H1 (cell line): ENCODE measurements around the gene CTSV. TPM values are rescaled to one million over a fixed set of nuclear protein-coding genes. Genes with fewer than 3 reads are reported as not detected.
"Not testable (repeated sequence)": the region's sequence is repeated elsewhere in the genome, so short reads cannot be mapped to it uniquely, and the experiment has no call there.

Experiments used
- CTCF ChIA-PET: fragments of 300-600 bp; sonication (Branson Sonifier 250); formaldehyde crosslinking; loops from one replicate; lab custom pipeline; 2021; ENCODE audit not compliant: partially characterized antibody; lab: Charles Lee
- POLR2A ChIA-PET: fragments of 300-600 bp; sonication (Branson Sonifier 250); formaldehyde crosslinking; loops from one replicate; lab custom pipeline; 2021; ENCODE audit warnings: inconsistent platforms; ENCODE audit not compliant: partially characterized antibody; lab: Charles Lee
- DNase-seq, 2 experiments: peaks; one replicate each; pipeline versions ENCODE4 v3.0.0 to v3.0.0-alpha.2; 2010 to 2022; ENCODE audit warnings: low spot score in 2 of 2, low read depth in 1 of 2, mixed read lengths in 1 of 2
- FAIRE-seq: peaks from 2 replicates; lab custom pipeline; 2011; peaks lifted over from hg19 to GRCh38; lab: Jason Lieb, UNC
- H2AFZ ChIP-seq: 2 replicates; pipeline ENCODE4 v1.8.1; 2012; ENCODE audit warnings: low read length, inconsistent platforms
- H2AK5ac ChIP-seq: 2 replicates; pipeline ENCODE4 v1.6.1; 2013; ENCODE audit warnings: low read depth, low read length
- H2BK120ac ChIP-seq: replicated peaks from 2 replicates; pipeline ENCODE3; 2013; ENCODE audit warnings: low read depth, low read length, inconsistent platforms
- H2BK12ac ChIP-seq: 2 replicates; pipeline ENCODE4 v1.6.1; 2013; ENCODE audit warnings: low read depth, low read length
- H2BK15ac ChIP-seq: 2 replicates; pipeline ENCODE4 v1.6.1; 2013; ENCODE audit warnings: low read length
- H2BK20ac ChIP-seq: 2 replicates; pipeline ENCODE4 v1.6.1; 2013; ENCODE audit warnings: low read length
- H2BK5ac ChIP-seq: 2 replicates; pipeline ENCODE4 v1.6.1; 2013; ENCODE audit warnings: low read depth, low read length
- H3K14ac ChIP-seq: 2 replicates; pipeline ENCODE4 v1.6.1; 2013; ENCODE audit warnings: inconsistent platforms; ENCODE audit not compliant: insufficient read length
- H3K18ac ChIP-seq: 2 replicates; pipeline ENCODE4 v1.6.1; 2013; ENCODE audit warnings: low read length; ENCODE audit errors: extremely low read depth
- H3K23ac ChIP-seq: 2 replicates; pipeline ENCODE4 v1.6.1; 2013; ENCODE audit warnings: inconsistent platforms; ENCODE audit not compliant: insufficient read length
- H3K23me2 ChIP-seq: 2 replicates; pipeline ENCODE4 v1.6.1; 2013; ENCODE audit warnings: low read depth, low read length
- H3K27ac ChIP-seq: 2 replicates; pipeline ENCODE4 v1.6.1; 2011; ENCODE audit warnings: low read depth, low read length, inconsistent platforms
- H3K27me3 ChIP-seq, 4 experiments: replicated peaks in 1 of 4; 1 replicate in 1 of 4; 2 replicates in 3 of 4; pipeline versions ENCODE4 v1.6.1 to v1.8.1; 2011 to 2013; ENCODE audit warnings: low read length in 3 of 4, mild to moderate bottlenecking in 3 of 4, inconsistent platforms in 2 of 4, mixed read lengths in 2 of 4, moderate library complexity in 1 of 4; ENCODE audit not compliant: control insufficient read depth in 3 of 4, insufficient read depth in 3 of 4; ENCODE audit errors: extremely low read depth in 1 of 4
- H3K36me3 ChIP-seq, 4 experiments: 2 replicates each; pipeline versions ENCODE4 v1.6.1 to v1.8.1; 2011 to 2013; ENCODE audit warnings: mild to moderate bottlenecking in 4 of 4, low read length in 3 of 4, moderate library complexity in 2 of 4, control low read depth in 1 of 4, inconsistent platforms in 1 of 4; ENCODE audit not compliant: insufficient read depth in 4 of 4, control insufficient read depth in 2 of 4
- H3K4ac ChIP-seq: replicated peaks from 2 replicates; pipeline ENCODE3; 2013; ENCODE audit warnings: low read length, low read depth, mixed read lengths, inconsistent platforms; ENCODE audit not compliant: insufficient read length
- H3K4me1 ChIP-seq, 4 experiments: replicated peaks in 1 of 4; 1 replicate in 1 of 4; 2 replicates in 3 of 4; pipeline versions ENCODE4 v1.6.1 to v1.8.1; 2011 to 2013; ENCODE audit warnings: low read length in 3 of 4, inconsistent platforms in 2 of 4, mixed read lengths in 1 of 4; ENCODE audit not compliant: insufficient read depth in 4 of 4, control insufficient read depth in 3 of 4
- H3K4me2 ChIP-seq, 2 experiments: 2 replicates each; pipeline versions ENCODE4 v1.6.1 to v1.8.1; 2011 to 2013; ENCODE audit warnings: low read depth in 2 of 2, low read length in 2 of 2, control low read depth in 1 of 2, inconsistent platforms in 1 of 2, mild to moderate bottlenecking in 1 of 2; ENCODE audit not compliant: insufficient read depth in 1 of 2
- H3K4me3 ChIP-seq, 4 experiments: fragments of 200-600, 300-600 bp in 1 of 4; sonication (generic), shearing (Covaris generic), sonication (Bioruptor Twin) in 1 of 4; 2 replicates each; pipeline versions ENCODE4 v1.5.1 to v1.8.1; 2011 to 2016; ENCODE audit warnings: low read length in 4 of 4, low read depth in 3 of 4, control low read depth in 2 of 4, inconsistent platforms in 2 of 4, mild to moderate bottlenecking in 2 of 4, mixed read lengths in 1 of 4, moderate library complexity in 1 of 4; ENCODE audit not compliant: insufficient read depth in 2 of 4; ENCODE audit errors: extremely low read depth in 1 of 4
- H3K56ac ChIP-seq: replicated peaks from 2 replicates; pipeline ENCODE3; 2013; ENCODE audit warnings: low read depth, mild to moderate bottlenecking, mixed read lengths, low read length, inconsistent platforms; ENCODE audit not compliant: insufficient read length
- H3K79me1 ChIP-seq: 2 replicates; pipeline ENCODE4 v1.6.1; 2013; ENCODE audit warnings: low read depth, low read length, control low read depth
- H3K79me2 ChIP-seq, 2 experiments: 2 replicates each; pipeline versions ENCODE4 v1.6.1 to v1.8.1; 2012 to 2013; ENCODE audit warnings: low read length in 2 of 2, mild to moderate bottlenecking in 2 of 2, inconsistent platforms in 1 of 2; ENCODE audit not compliant: insufficient read depth in 2 of 2, control insufficient read depth in 1 of 2
- H3K9ac ChIP-seq, 4 experiments: replicated peaks in 1 of 4; 1 replicate in 1 of 4; 2 replicates in 3 of 4; pipeline versions ENCODE4 v1.6.1 to v1.8.1; 2011 to 2013; ENCODE audit warnings: low read depth in 3 of 4, low read length in 3 of 4, control low read depth in 2 of 4, mild to moderate bottlenecking in 2 of 4, moderate library complexity in 2 of 4, inconsistent platforms in 1 of 4; ENCODE audit errors: extremely low read depth in 1 of 4
- H3K9me3 ChIP-seq, 2 experiments: 2 replicates each; pipeline versions ENCODE4 v1.6.1 to v1.8.1; 2012 to 2013; ENCODE audit warnings: mild to moderate bottlenecking in 2 of 2, moderate library complexity in 2 of 2, control low read depth in 1 of 2, inconsistent platforms in 1 of 2, low read depth in 1 of 2, low read length in 1 of 2, mixed read lengths in 1 of 2; ENCODE audit not compliant: insufficient read depth in 2 of 2
- H4K20me1 ChIP-seq, 2 experiments: replicated peaks in 1 of 2; 2 replicates each; pipeline versions ENCODE3 to v1.8.1; 2011 to 2013; ENCODE audit warnings: inconsistent platforms in 2 of 2, low read length in 2 of 2, mild to moderate bottlenecking in 1 of 2; ENCODE audit not compliant: insufficient read depth in 2 of 2, control insufficient read depth in 1 of 2
- H4K5ac ChIP-seq: 2 replicates; pipeline ENCODE4 v1.6.1; 2013; ENCODE audit warnings: low read length, low read depth, mixed read lengths, inconsistent platforms; ENCODE audit not compliant: insufficient read length
- H4K8ac ChIP-seq: 2 replicates; pipeline ENCODE4 v1.8.0; 2013; ENCODE audit warnings: mild to moderate bottlenecking, moderate library complexity, low read length, inconsistent platforms; ENCODE audit not compliant: insufficient read depth; ENCODE audit errors: extremely low read depth
- H4K91ac ChIP-seq: replicated peaks from 2 replicates; pipeline ENCODE3; 2013; ENCODE audit warnings: low read length, mixed read lengths, inconsistent platforms; ENCODE audit not compliant: insufficient read length
- WGBS, 2 experiments: shearing (Covaris generic) in 1 of 2; methylation state at CpG; one replicate each; pipeline versions ENCODE4 v1.1.6 to v1.1.7; 2013 to 2015; ENCODE audit warnings: low lambda C conversion rate in 2 of 2, mixed read lengths in 2 of 2, inconsistent platforms in 1 of 2, low coverage in 1 of 2, missing lambda C conversion rate in 1 of 2; ENCODE audit not compliant: insufficient replicate concordance in 2 of 2, insufficient coverage in 1 of 2, insufficient read length in 1 of 2; ENCODE audit errors: extremely low coverage in 1 of 2, missing lambda C conversion rate in 1 of 2; 5-methylcytosine and 5-hydroxymethylcytosine counted together
- polyA plus RNA-seq, 7 experiments: library from polyadenylated mRNA; depleted of rRNA in 3 of 7; stranded (reverse) in 5 of 7; unstranded in 2 of 7; fragments of >200 nt in 5 of 7; fragments of 200-250 nt in 2 of 7; gene quantifications; 1 replicate in 5 of 7; 2 replicates in 1 of 7; 4 replicates in 1 of 7; pipeline versions ENCODE4 v1.2.1 to v1.2.3, GENCODE V29; 2011 to 2013; ENCODE audit warnings: missing spikeins in 2 of 7, mixed read lengths in 2 of 7
- total RNA-seq: library from RNA; stranded (reverse); fragmentation: NEBNext Ultra II Directional; extraction: Animal tissue kit (Norgen Biotek cat#: 25700); gene quantifications from 2 replicates; pipeline ENCODE4 v1.2.1, GENCODE V29; 2021

The CTSV gene
- total and polyA plus RNA-seq, 2 of the 8 experiments (the other 6 are each of a cell fraction or from before 2014, with no cell fraction given): 91.0 to 114 TPM

DNA sequence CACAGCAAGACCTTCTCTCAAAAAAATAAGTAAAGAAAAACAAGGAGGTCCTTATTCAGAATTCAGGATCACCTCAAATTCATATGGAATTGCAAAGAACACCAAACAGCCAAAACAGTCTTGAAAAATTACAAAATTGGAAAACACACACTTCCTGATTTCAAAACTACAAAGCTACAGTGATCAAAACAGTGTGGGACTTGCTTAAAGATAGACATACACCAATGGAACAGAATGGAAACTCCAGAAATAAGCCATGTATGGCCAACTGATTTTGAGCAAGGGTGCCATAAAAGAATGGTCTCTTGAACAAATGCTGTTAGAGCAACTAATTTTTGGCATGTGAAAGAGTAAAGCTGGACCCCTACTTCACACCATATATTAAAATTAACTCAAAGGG, 36.7 kb downstream of the CTSV start:
- H4K91ac ChIP-seq, H3K14ac ChIP-seq, DNase-seq, POLR2A ChIA-PET, H2AFZ ChIP-seq, H3K9ac ChIP-seq, H3K27ac ChIP-seq, H3K27me3 ChIP-seq, H3K4me2 ChIP-seq, H3K4me1 ChIP-seq, H2BK120ac ChIP-seq, H3K36me3 ChIP-seq, H3K79me1 ChIP-seq, H3K23me2 ChIP-seq, H2BK5ac ChIP-seq, H2BK20ac ChIP-seq, H3K4ac ChIP-seq, H3K56ac ChIP-seq, H4K8ac ChIP-seq, H2AK5ac ChIP-seq, H4K20me1 ChIP-seq, H4K5ac ChIP-seq, H3K18ac ChIP-seq, H3K4me3 ChIP-seq, FAIRE-seq, H2BK12ac ChIP-seq, CTCF ChIA-PET, H2BK15ac ChIP-seq, H3K9me3 ChIP-seq, H3K23ac ChIP-seq: not testable (repeated sequence)
- H3K79me2 ChIP-seq: peaks cover 0 to 74% of the 10 kb centered on the region in 2 experiments; a peak in 2 of 4 replicates

DNA sequence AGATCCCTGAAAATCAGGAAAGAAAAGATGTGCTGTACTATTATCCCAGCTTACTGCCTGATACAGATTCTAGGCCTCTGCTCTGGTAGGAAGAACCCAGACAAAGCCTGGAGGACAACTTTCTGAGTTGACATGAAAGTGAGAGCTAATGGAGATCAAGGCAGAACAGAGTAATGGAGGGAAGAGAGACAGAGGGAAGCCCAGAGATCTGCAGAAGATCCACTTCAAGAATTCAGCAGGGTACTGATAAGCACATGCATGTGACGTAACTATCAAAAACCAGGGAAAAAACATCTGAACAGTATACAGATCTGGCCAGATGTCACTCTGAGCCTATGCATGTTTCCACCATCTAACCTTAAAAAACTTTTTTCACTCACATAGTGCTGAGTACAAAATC, 37.6 kb downstream of the CTSV start:
- DNase-seq, H2BK5ac ChIP-seq, H2BK20ac ChIP-seq, H4K91ac ChIP-seq, H3K36me3 ChIP-seq, H3K9ac ChIP-seq, H3K4me2 ChIP-seq, H2BK120ac ChIP-seq, H3K4me3 ChIP-seq, H4K8ac ChIP-seq, POLR2A ChIA-PET, H2BK15ac ChIP-seq, H3K27me3 ChIP-seq, H3K27ac ChIP-seq, H3K18ac ChIP-seq, FAIRE-seq, H3K9me3 ChIP-seq, H3K23me2 ChIP-seq, H4K20me1 ChIP-seq, H2BK12ac ChIP-seq, H2AK5ac ChIP-seq, H3K14ac ChIP-seq, CTCF ChIA-PET, H3K4ac ChIP-seq, H4K5ac ChIP-seq, H2AFZ ChIP-seq, H3K4me1 ChIP-seq, H3K56ac ChIP-seq, H3K79me1 ChIP-seq, H3K23ac ChIP-seq: not testable (repeated sequence)
- peaks cover 0 to 74% of the 10 kb centered on the region in 2 experiments; a peak in 2 of 4 replicates for H3K79me2 ChIP-seq
- 88% methylated on average over 1 of the region's 1 CpG; no CpG with 5 or more reads in 1 of the 2 experiments for WGBS, 2 experiments
